NCI-H526 (cell line): ENCODE data around the gene IL10RB.
"Not testable (repeated sequence)": the region's sequence is repeated elsewhere in the genome, so short reads cannot be mapped to it uniquely, and the experiment has no call there.

Experiments used
- DNase-seq, 2 experiments: peaks; one replicate each; lab custom pipeline; 2025; lab: John Stamatoyannopoulos, UW

Gene IL10RB

GRCh38 chr21:33266050-33266788 is at the start of gene IL10RB:
Gene IL10RB (plus strand): TSS chr21:33266367. CDS start chr21:33266466, 99 bp downstream.
- DNase-seq, result peak; percentile 33 to 89

- no peak for DNase-seq
These were observed 49.0 kb upstream of the IL10RB start for GRCh38 chr21:33217138-33217520.

- DNase-seq, result no peak
These were observed 46.9 kb upstream of the IL10RB start for GRCh38 chr21:33219300-33219699.

GRCh38 chr21:33219954-33220353 is 46.2 kb upstream of the IL10RB start:
- no peak for DNase-seq

- DNase-seq, result not testable (repeated sequence)
These were observed 40.8 kb upstream of the IL10RB start for GRCh38 chr21:33225376-33225775.

DNA sequence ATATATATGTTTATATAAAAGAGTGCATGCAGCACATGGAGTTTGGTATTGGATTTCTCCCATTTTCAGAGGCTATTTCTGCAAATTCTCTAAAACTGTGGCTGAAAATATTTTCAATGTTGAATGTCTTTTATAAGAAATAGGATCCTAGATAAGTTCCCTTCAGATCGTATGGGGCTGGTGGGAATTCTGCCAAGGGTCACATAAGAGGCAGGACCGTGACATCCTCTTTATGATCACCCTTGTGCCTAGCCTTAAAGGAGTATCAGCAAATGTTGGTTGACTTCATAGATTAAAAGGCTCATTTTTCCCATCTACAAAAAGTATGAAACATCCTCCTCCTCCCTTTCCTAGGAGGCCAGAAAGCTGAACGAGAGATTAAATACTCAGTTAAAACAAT is 37.7 kb upstream of the IL10RB start:
- no peak for DNase-seq

DNA sequence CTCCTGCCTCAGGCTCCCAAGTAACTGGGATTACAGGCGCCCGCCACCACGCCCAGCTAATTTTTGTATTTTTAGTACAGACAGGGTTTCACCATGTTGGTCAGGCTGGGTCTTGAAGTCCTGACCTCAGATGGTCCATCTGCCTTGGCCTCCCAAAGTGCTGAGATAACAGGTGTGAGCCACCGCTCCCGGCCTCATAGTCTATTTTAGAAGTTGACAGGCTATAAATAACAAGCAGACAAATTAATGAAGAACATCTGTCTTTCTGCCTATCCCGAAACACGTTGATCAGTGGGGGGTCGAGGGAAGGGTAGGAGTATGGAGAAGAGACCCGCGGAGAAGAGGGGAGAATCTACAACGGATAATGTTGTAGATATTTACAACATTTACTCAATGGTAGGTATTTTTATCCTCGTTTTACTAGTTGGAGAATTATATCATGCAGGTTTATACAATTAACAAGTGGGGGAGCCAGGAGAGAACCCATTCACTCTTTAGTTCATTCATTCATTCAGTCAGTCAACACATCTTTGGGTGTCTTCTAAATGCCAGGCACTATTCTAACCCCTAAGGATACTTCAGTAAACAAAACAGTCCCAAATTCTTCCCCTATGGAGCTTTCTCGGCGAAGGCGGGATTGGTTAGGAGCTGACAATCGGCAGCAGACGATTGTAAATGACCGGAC is 36.9 kb upstream of the IL10RB start:
- DNase-seq, result no peak

DNA sequence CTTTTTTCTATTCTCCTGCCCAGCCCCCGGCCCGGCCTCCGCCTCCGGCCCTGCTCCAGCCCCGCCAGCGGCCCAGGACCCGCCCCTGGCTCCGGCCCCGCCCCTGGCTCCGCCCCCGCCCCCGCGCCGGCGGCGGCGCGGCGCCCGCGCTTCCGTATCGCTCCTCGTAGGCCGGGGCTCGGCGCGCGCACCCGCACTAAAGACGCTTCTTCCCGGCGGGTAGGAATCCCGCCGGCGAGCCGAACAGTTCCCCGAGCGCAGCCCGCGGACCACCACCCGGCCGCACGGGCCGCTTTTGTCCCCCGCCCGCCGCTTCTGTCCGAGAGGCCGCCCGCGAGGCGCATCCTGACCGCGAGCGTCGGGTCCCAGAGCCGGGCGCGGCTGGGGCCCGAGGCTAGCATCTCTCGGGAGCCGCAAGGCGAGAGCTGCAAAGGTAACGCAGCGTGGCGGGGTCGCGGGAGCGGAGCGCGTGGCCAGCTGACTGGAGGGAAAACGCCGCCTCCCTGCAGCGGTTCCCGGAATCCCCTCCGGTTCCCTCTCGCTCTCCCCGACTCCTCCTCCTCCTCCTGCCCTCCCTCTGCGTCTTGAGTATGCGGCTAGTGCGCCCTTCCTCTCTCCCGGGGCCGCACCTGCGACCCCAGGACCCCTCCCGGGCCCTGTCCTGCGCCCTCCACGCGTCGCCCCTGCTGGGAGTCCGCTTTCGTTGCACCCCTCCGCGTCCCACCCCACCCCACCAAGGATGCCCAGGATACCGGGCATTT is 36.2 kb upstream of the IL10RB start, which contains the start of gene IFNAR2:
TSS of gene IFNAR2 (plus strand) at position 155 of the 761 bp plus-strand sequence. CDS start 11,985 bp downstream, outside the sequence.
- DNase-seq, result peak; percentile 29 to 87

DNA sequence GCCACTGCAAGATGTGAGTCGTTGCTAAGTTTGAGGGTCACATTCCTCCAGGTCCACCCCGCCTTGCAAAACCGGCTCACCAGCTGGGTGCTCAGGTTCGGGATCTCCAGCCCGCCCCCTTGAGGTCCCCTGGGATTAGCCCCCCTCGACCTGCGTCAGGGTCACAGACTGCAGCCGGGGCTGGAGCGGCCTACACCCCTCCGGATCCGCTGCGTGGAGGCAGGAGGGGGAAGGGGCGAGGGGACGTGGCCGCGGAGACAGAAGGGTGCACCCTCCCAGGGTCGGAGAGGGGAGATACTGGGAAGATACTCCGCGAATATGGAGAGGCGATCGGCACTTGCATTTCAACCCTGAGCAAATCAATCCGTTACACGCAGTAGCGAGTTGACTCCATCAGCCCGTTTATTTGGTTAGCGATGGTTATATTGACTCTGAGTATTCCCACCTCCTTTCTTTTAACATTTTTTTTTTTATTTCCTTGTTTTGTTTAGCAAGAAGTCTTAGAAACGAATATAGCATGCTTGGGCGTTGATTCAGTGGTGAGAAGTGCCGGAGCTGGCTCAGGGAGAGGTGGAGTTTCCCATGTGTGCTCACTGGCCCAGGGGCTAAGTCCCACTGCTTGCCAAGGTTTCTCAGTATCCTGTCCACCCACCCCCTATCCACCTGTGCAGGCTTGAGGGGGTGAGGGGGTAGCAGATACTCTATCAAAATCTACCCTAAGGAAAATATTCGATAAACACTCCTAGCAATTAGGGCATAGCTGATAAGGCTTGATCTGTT is 35.4 kb upstream of the IL10RB start:
- DNase-seq, result peak; percentile 33 to 78

DNA sequence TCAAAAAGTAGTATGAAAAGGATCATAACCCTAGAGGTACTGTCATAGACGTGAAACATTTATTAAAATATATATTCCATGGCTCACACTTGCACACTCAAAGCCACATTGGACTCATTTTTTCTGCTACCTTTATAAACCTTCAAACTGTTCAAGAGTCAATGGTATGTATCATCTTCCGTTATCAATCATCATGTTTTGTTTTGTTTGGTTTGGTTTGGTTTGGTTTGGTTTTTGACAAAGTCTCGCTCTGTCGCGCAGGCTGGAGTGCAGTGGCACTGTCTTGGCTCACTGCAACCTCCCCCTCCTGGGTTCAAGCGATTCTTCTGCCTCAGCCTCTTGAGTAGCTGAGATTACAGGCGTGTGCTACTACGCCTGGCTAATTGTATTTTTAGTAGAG is 34.6 kb upstream of the IL10RB start:
- DNase-seq, result no peak

- no peak for DNase-seq
These were observed 33.7 kb upstream of the IL10RB start for GRCh38 chr21:33232291-33233034.

DNA sequence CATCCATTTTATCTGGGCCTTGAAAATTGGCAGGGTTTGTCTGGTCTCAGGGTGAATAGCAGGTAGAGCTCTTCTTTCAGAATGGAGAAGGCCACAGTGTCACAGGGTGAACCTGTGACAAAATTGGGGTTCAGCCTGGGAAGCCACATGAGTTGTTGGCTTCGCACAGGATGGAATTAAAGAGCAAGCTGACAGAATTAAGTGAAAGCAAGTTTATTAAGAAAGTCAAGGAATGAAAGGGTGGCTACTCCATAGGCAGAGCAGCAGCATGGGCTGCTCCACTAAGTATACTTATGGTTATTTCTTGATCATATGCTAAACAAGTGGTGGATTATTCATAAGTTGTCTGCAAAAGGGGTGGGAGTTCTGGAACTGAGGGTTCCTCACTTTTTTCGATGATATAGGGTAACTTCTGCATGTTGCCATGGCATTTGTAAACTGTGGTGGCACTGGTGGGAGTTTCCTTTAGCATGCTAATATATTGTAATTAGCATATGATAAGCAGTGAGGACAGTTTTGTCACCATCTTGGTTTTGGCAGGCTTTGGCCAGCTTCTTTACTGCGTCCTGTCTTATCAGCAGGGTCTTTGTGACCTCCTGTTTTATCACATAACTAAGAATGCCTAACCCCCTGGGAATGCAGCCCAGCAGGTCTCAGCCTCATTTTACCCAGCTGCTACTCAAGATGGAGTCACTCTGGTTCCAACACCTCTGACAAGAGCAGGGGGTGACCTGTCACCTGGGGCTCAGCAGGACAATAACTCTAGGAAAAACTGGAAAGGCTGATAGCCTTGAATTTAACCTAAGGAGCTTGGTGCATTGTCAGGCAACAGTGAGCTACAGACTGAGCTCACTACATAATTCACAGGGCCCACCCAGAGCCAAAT is 31.3 kb upstream of the IL10RB start:
- DNase-seq, result no peak

DNA sequence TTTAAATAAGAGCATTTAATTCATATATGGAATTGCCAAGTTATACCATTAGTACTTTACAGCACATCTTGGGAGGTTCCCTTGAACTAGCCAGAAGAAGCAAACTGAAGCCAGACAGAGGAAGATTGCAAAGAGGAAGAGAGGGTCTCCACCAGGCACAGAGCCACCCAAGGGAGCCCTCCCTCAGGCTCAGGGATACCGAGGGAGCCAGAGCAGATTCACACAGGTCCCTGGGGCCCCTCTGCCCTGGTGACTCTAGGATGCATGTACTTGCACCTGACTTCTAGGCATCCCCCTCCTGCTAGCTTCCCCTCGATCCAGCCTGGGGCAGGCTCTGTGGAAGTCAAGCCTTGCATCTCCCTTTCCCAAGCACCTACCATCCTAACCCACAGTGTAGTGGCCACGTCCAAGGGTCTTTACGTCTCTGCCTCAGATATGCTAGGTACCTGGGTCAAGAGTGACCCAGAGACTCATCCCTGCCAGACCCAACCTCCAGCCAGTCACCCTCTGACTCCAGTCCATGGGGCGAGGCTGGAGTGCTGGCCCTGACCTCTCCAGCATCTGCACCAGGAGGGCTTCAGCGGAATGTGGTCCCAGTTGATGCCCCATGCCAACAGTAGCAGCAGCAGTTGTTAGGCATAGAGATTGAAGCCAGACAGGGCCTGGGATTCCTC is 30.0 kb upstream of the IL10RB start:
- DNase-seq, result no peak

GRCh38 chr21:33236766-33237165 is 29.4 kb upstream of the IL10RB start:
- DNase-seq, result no peak

DNA sequence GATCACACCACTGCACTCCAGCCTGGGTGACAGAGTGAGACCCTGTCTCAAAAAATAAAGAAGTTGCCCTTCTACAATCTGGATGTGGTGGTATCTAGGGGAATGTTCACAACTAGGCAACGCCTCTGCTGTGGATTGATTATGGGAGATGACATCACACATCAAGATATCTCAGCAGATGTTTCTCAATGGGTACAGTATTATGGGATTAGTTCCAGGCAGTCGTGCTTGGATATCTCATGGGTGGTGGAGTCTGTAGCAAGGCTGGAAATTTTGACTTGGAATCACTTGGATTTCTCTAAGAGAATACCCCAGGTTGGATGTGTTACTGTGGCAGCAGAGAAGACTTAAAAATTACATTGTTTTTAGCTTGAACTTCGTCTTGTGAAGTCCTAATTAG is 28.7 kb upstream of the IL10RB start:
- DNase-seq, result no peak

DNA sequence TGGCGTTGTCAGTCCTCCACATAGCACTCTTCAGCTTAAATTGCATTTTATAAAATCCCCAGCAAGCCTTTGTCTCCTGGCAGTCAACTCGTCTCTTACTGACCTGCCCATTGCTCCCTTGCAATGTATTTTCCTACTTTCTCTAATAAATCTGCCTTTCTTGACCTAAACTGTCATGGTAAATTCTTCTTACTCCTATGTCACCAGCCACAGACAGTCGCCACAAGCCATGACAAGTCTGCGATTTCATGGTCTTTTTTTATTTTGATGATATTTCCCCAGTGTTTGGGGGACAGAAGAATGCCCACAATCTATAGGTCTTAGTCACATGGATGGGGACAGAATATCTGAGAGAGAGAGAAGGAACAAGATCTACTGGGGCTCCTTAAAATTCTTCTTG is 28.0 kb upstream of the IL10RB start:
- no peak for DNase-seq

- peak; percentile 16 to 44 for DNase-seq
These were observed 27.5 kb upstream of the IL10RB start for GRCh38 chr21:33238565-33239255.

DNA sequence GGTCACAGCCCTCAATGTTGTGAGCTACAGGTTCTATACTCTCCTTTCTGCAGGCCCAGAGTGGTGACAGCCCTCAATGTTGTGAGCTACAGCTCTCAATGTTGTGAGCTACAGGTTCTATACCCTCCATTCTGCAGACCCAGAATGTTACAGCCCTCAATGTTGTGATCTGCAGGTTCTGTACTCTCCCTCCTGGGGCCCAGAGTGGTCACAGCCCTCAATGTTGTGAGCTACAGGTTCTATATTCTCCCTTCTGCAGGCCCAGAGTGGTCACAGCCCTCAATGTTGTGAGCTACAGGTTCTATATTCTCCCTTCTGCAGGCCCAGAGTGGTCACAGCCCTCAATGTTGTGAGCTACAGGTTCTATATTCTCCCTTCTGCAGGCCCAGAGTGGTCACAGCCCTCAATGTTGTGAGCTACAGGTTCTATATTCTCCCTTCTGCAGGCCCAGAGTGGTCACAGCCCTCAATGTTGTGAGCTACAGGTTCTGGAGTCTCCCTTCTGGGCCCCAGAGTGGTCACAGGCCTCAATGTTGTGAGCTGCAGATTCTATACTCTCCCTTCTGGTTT is 26.5 kb upstream of the IL10RB start:
- DNase-seq, result not testable (repeated sequence)

DNA sequence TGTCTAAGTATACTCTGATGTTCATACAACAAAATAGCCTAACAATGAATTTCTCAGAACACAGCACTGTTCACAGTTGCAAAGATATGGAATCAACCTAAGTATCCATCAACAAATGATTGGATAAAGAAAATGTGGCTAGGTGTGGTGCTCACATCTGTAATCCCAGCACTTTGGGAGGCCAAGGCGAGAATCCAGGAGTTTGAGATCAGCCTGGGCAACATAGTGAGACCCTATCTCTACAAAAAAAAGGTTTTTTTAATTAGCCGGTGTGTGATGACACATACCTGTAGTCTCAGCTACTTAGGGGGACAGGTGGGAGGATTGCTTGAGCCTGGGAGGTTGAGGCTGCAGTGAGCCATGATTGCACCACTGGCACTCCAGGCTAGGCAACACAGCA is 25.8 kb upstream of the IL10RB start:
- no peak for DNase-seq
